Subcutaneous adipose tissue (tissue), 4 donors: Measurements from ENCODE around the gene BMP6. TPM values are rescaled to one million over a fixed set of nuclear protein-coding genes. Genes with fewer than 3 reads are reported as not detected.

Experiments
- CTCF ChIP-seq: fragments of 450-650 bp; IDR thresholded peaks from one replicate; pipeline ENCODE4 v1.5.1; 2016; ENCODE audit warnings: low read depth, mild to moderate bottlenecking, control low read depth, antibody characterized with exemption, moderate library complexity
- total RNA-seq, 4 donors: library from RNA; depleted of rRNA; stranded (reverse); fragments of >200 nt; gene quantifications; one replicate each; pipeline ENCODE4 v1.1.0, GENCODE V29; 2016

BMP6 gene
- total RNA-seq, 4 donors from 2014 or later = 4.6 to 43.0 (median 11.7) TPM

GRCh38 chr6:7763881-7764280 lies 38.0 kb downstream of the BMP6 start:
- TF ChIP-seq CTCF = no peak

DNA sequence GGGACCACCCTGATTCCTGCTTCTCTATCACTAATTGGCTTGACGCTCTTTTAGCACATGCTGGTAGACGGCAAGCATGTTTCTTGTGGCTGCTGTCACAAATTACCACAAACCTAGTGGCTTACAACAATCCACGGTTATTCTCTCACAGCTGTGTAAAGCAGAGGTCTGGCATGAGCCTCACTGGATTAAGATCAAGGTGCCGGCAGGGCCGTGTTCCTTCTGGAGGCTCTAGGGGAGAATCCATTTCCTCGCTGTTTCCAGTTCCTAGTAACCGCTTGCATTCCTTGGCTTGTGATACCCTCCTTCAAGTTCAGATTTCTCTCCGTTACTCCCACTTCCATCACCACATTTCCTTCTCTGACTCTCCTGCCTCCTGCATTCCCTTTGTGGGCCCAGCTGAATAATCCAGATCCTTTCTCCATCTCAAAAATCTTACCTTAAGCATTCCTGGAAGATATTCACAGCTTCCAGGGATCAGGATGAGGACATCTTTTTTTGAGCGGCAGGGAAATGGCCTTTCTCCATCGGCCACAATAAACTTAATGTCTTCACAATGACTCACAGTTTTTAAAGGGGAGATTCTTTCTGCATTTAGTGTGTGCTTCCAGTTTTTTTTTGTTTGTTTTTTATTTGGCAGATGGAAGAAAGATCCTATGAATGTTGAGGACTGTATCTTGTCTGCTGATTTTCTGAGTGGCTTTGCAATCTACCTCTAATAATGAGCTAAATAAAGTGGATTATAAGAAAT lies 39.9 kb downstream of the BMP6 start:
- TF ChIP-seq CTCF = no peak

DNA sequence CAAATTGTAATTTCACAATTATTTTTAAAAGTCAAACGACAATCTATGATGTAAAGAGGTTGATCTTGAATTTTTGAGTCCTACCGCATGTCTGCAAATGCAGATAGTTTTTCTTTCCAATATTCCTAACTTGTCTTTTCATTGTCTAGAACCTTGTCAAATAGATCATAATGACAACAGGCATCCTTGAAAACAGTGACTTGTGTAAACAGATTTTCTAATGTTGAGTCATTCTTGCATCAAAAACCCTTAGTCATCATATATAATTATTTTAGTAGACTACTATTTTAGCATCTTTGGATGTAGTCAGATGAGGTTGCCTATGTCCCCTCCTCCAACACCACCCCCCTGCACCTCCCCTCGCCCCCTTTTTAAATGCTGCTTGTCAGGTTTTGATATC lies 43.8 kb downstream of the BMP6 start:
- TF ChIP-seq CTCF = no peak

DNA sequence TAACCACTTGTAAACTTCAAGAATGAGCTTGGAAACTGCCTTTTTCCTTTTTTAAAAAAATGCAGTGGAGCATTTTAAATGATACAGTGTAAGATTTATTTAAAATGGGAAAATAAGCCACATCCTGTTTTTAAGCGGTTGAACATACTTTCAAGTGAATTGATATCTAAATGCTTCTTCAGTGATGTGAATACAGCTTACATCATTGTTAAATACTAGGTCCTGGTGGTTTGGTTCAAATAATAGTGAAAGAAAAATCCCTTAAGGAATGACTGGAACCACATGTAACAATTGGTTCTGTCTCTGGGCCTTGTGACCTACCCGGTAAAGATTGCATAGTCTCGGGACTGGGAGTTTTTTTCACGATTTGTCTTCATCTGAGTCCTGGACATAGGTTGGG lies 44.2 kb downstream of the BMP6 start:
- no peak for TF ChIP-seq CTCF

DNA sequence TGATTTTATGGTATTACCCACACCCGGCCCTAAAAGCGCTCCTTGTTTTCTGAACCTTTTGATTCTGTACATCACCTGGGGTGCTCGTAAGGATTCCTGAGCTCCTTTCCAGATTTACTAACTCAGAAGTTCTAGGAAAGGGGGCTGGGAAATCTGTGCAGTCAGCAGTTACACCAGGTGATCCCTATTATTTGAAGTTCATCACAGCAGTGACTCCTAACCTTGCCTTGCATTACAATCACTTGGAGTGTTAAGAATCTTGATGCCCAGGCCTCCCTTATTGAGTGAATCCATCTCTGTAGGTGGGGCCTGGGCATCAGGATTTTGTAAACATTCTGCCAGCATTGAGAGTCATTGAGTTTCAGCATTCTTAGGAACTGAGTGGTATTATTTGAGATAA lies 44.7 kb downstream of the BMP6 start:
- no peak for TF ChIP-seq CTCF

DNA sequence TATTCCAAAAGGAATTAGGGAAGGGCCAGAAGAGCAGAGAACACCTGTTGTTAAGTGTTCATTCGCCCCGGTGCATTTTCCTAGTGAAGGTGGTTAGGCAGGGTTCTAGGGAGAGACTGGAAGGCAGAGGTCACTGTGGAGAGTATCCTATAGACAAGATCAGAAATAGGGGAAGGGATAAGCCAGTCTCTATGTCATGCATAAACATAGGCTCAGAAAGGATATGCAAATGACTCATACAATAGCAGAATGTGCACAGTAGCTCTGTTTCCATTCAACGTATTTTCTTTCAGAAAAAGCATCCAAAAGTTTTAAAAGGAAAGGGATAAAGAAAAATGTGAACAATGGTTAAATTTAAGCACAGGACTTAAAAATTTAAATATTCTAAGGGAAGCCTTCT lies 47.4 kb downstream of the BMP6 start:
- TF ChIP-seq CTCF = no peak

- no peak for TF ChIP-seq CTCF
These were observed 48.0 kb downstream of the BMP6 start for GRCh38 chr6:7773914-7774313.
